CD4-positive, alpha-beta T cell treated with Interleukin-10 for 1 hour (primary cell): ENCODE results near the gene PKD1L1.

Source experiments
- DNase-seq: peaks from one replicate; pipeline ENCODE4 v3.0.0-alpha.2; 2020

Gene PKD1L1

GRCh38 chr7:47786557-47787248 is 161.6 kb downstream of the PKD1L1 start:
- no peak for DNase-seq

GRCh38 chr7:47785923-47786556 is 162.2 kb downstream of the PKD1L1 start:
- DNase-seq = no peak

GRCh38 chr7:47783456-47784223 is 164.6 kb downstream of the PKD1L1 start:
- no peak for DNase-seq

- no peak for DNase-seq
Observed at GRCh38 chr7:47782792-47783191, 165.5 kb downstream of the PKD1L1 start.

- no peak for DNase-seq
Observed at GRCh38 chr7:47782022-47782421, 166.2 kb downstream of the PKD1L1 start.

GRCh38 chr7:47780555-47780954 is 167.7 kb downstream of the PKD1L1 start:
- DNase-seq = no peak

GRCh38 chr7:47779341-47779771 is 168.9 kb downstream of the PKD1L1 start:
- DNase-seq = no peak

GRCh38 chr7:47778153-47778661 is 170.1 kb downstream of the PKD1L1 start:
- DNase-seq = no peak

GRCh38 chr7:47777531-47778152 is 170.6 kb downstream of the PKD1L1 start:
- no peak for DNase-seq

GRCh38 chr7:47776335-47776734 is 171.9 kb downstream of the PKD1L1 start:
- DNase-seq = no peak

GRCh38 chr7:47775238-47775637 is 173.0 kb downstream of the PKD1L1 start:
- DNase-seq = no peak

- DNase-seq = no peak
Observed at GRCh38 chr7:47772492-47772891, 175.8 kb downstream of the PKD1L1 start.

- DNase-seq = no peak
Observed at GRCh38 chr7:47771990-47772360, 176.3 kb downstream of the PKD1L1 start.

GRCh38 chr7:47771336-47771989 is 176.8 kb downstream of the PKD1L1 start:
- DNase-seq = no peak

GRCh38 chr7:47766126-47766525 is 182.1 kb downstream of the PKD1L1 start:
- no peak for DNase-seq

GRCh38 chr7:47765373-47765979 is 182.8 kb downstream of the PKD1L1 start:
- DNase-seq = no peak

- DNase-seq = no peak
Observed at GRCh38 chr7:47764746-47765145, 183.5 kb downstream of the PKD1L1 start.

GRCh38 chr7:47763063-47763974 is 184.9 kb downstream of the PKD1L1 start:
- DNase-seq = no peak

- no peak for DNase-seq
Observed at GRCh38 chr7:47762746-47763062, 185.6 kb downstream of the PKD1L1 start.

- no peak for DNase-seq
Observed at GRCh38 chr7:47762207-47762606, 186.1 kb downstream of the PKD1L1 start.

- no peak for DNase-seq
Observed at GRCh38 chr7:47759056-47759706, 189.1 kb downstream of the PKD1L1 start.
